AG10803 (cell line): Measurements from ENCODE around the gene SYNE4.
A peak's percentile ranks its signal among the peaks of the same experiment; 100 is the strongest.
"Not testable (repeated sequence)": the region's sequence is repeated elsewhere in the genome, so short reads cannot be mapped to it uniquely, and the experiment has no call there.

Source experiments
- DNase-seq: peaks from one replicate; pipeline ENCODE4 v3.0.0; 2010; ENCODE audit warnings: low read depth
- H3K4me3 ChIP-seq: 2 replicates; pipeline ENCODE4 v1.5.1; 2011; ENCODE audit warnings: mild to moderate bottlenecking, low read length, control low read depth
- CTCF ChIP-seq: conservative IDR thresholded peaks from 2 replicates; pipeline ENCODE4 v1.5.1; 2011; ENCODE audit warnings: mild to moderate bottlenecking, low read length, control low read depth, inconsistent platforms

SYNE4 gene

DNA sequence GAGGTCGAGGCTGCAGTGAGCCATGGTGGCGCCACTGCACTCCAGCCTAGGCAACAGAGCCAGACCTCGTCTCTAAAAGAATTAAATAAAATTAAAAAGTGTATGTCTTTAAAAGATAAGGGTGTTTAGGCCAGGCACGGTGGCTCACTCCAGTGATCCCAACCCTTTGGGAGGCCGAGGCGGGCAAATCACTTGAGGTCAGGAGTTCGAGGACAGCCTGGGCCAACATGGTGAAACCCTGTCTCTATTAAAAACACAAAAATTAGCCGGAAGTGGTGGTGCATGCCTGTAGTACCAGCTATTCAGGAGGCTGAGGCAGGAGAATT lies 21.1 kb downstream of the SYNE4 start:
- TF ChIP-seq CTCF = no peak
- no peak overlapping the region for H3K4me3 ChIP-seq
- DNase-seq = no peak

- TF ChIP-seq CTCF = no peak
- peak overlapping the region; percentile 26 for H3K4me3 ChIP-seq
- DNase-seq = no peak
Observed at GRCh38 chr19:35986664-35987570, 21.7 kb downstream of the SYNE4 start.

GRCh38 chr19:35986111-35986510 lies 22.5 kb downstream of the SYNE4 start:
- TF ChIP-seq CTCF = no peak
- no peak for DNase-seq
- no peak overlapping the region for H3K4me3 ChIP-seq

DNA sequence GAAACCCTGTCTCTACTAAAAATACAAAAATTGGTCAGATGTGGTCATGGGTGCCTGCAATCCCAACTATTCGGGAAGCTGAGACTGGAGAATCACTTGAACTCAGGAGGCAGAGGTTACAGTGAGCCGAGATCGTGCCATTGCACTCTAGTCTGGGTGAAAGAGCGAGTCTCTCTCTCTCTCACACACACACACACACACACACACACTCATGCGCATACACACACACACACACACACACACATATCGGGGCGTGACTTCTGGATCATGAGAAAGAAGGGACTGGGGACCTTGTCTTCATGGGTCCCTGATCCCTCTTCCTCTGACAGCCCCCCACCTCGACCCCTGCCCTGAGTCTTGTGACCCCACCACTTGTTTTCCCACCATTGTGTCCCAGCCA lies 25.4 kb downstream of the SYNE4 start:
- DNase-seq = no peak
- no peak overlapping the region for H3K4me3 ChIP-seq
- TF ChIP-seq CTCF = no peak

DNA sequence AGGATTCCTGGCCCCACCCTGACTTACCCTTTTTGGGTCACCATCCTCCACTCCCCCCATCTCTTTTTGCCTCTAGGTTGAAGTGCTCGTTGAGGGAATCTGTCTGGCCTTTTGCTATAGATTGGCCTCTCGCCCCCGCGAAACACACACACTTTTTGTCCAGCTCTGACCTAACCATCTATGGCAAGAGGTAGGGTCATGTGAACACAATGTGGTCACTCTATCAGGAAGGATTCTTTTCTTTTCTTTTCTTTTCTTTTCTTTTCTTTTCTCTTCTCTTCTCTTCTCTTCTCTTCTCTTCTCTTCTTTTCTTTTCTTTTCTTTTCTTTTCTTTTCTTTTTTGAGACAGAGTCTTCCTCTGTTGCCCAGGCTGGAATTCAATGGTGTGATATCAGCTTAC lies 27.6 kb downstream of the SYNE4 start:
- not testable (repeated sequence) for DNase-seq, H3K4me3 ChIP-seq

GRCh38 chr19:35978832-35979365 lies 29.7 kb downstream of the SYNE4 start:
- no peak overlapping the region for H3K4me3 ChIP-seq
- no peak for TF ChIP-seq CTCF
- no peak for DNase-seq

DNA sequence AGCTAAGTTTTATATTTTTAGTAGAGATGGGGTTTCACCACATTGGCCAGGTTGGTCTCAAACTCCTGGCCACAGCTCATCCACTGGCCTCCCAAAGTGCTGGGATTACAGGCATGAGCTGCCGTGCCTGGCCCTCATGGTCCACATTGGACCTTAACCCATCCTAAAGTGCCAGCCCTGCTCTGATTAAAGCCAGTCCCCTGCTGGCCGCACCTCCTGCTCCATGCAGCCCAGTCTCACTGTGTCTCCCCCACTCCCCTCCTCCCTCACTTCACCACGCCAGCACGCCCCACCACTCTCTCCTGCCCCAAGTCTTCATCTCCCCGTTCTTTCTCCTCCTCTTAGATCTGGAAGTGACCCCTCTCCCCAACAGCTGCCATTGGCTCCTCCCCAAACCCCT lies 30.3 kb downstream of the SYNE4 start:
- no peak for TF ChIP-seq CTCF
- H3K4me3 ChIP-seq = no peak overlapping the region
- DNase-seq = no peak
